K562 (cell line): ENCODE data around the gene OTULIN. TPM values are rescaled to one million over a fixed set of nuclear protein-coding genes. Genes with fewer than 3 reads are reported as not detected.

Source experiments
- ATAC-seq: fragments of 200-7000 bp; cut with Tn5 transposase; 3 replicates; pipeline ENCODE4 v1.9.1; 2020; ENCODE audit warnings: moderate library complexity
- BruUV-seq: library from RNA; stranded (reverse); fragments of 400-500 nt; replicated peaks from 2 replicates; lab custom pipeline; 2021; lab: Mats Ljungman, UMichigan
- CTCF ChIA-PET: fragments of 300-600 bp; formaldehyde crosslinking; extraction: SDS; loops from one replicate; lab custom pipeline; 2021; ENCODE audit warnings: low intra/inter-chr PET ratio; lab: Yijun Ruan, JAX
- POLR2A ChIA-PET: fragments of 300-600, 350-650 bp; sonication (Branson Sonifier 250); formaldehyde crosslinking; extraction: SDS; loops from one replicate; lab custom pipeline; 2021; ENCODE audit warnings: antibody characterized with exemption, inconsistent platforms; lab: Yijun Ruan, JAX
- DNase-seq, 4 experiments: peaks; one replicate each; pipeline versions ENCODE4 v3.0.0 to v3.0.0-alpha.2; 2011 to 2018; ENCODE audit warnings: low spot score in 3 of 4, mixed read lengths in 3 of 4; ENCODE audit errors: extremely low read depth in 1 of 4
- FAIRE-seq: peaks from 2 replicates; lab custom pipeline; 2011; peaks lifted over from hg19 to GRCh38; lab: Jason Lieb, UNC
- H2AFZ ChIP-seq: 2 replicates; pipeline ENCODE4 v1.6.0; 2011; ENCODE audit warnings: low read depth, low read length, control low read depth, inconsistent platforms
- H3K27ac ChIP-seq: fragments of 200-600 bp; 3 replicates; pipeline ENCODE4 v1.8.0; 2011; ENCODE audit warnings: low read depth, mild to moderate bottlenecking, control low read depth, inconsistent platforms, low read length, moderate library complexity, mixed read lengths; ENCODE audit errors: extremely low read depth
- H3K27me3 ChIP-seq, 2 experiments: fragments of 300-600 bp in 1 of 2; 2 replicates in 1 of 2; 3 replicates in 1 of 2; pipeline versions ENCODE4 v1.6.0 to v1.8.0; 2011; ENCODE audit warnings: inconsistent platforms in 2 of 2, low read length in 2 of 2, mild to moderate bottlenecking in 1 of 2, mixed read lengths in 1 of 2, moderate library complexity in 1 of 2; ENCODE audit not compliant: control insufficient read depth in 2 of 2, insufficient read depth in 2 of 2
- H3K36me3 ChIP-seq: fragments of 300-600 bp; 3 replicates; pipeline ENCODE4 v1.8.0; 2011; ENCODE audit warnings: mild to moderate bottlenecking, low read length, inconsistent platforms; ENCODE audit not compliant: control insufficient read depth, insufficient read depth
- H3K4me1 ChIP-seq, 2 experiments: fragments of 200-600 bp in 1 of 2; replicated peaks in 1 of 2; 2 replicates in 1 of 2; 3 replicates in 1 of 2; pipeline versions ENCODE4 v1.5.1 to v1.8.0; 2011; ENCODE audit warnings: inconsistent platforms in 2 of 2, low read length in 2 of 2, mild to moderate bottlenecking in 1 of 2, mixed read lengths in 1 of 2, moderate library complexity in 1 of 2; ENCODE audit not compliant: control insufficient read depth in 2 of 2, insufficient read depth in 2 of 2
- H3K4me2 ChIP-seq: 2 replicates; pipeline ENCODE4 v1.6.1; 2011; ENCODE audit warnings: low read length, control low read depth, inconsistent platforms, mixed read lengths; ENCODE audit not compliant: insufficient read depth
- H3K4me3 ChIP-seq: fragments of 200-600 bp; sonication (generic), shearing (Covaris generic); 2 replicates; pipeline ENCODE4 v1.5.1; 2016; ENCODE audit warnings: control low read depth, inconsistent platforms
- H3K79me2 ChIP-seq: fragments of 200-600 bp; 3 replicates; pipeline ENCODE4 v1.8.0; 2011; ENCODE audit warnings: low read length, inconsistent platforms; ENCODE audit not compliant: control insufficient read depth, insufficient read depth
- H3K9ac ChIP-seq, 2 experiments: 2 replicates each; pipeline versions ENCODE4 v1.6.0 to v1.6.1; 2011; ENCODE audit warnings: low read depth in 2 of 2, low read length in 2 of 2, control low read depth in 1 of 2, inconsistent platforms in 1 of 2, mild to moderate bottlenecking in 1 of 2, mixed read lengths in 1 of 2; ENCODE audit not compliant: insufficient read depth in 1 of 2
- H3K9me1 ChIP-seq: one replicate; pipeline ENCODE4 v1.6.0; 2011; ENCODE audit warnings: inconsistent platforms, mild to moderate bottlenecking, low read length, moderate library complexity; ENCODE audit not compliant: control insufficient read depth, insufficient read depth
- H3K9me3 ChIP-seq: replicated peaks from 2 replicates; pipeline ENCODE4 v1.5.1; 2011; ENCODE audit warnings: low read depth, low read length, inconsistent platforms; ENCODE audit not compliant: control insufficient read depth, insufficient read depth
- H4K20me1 ChIP-seq: replicated peaks from 2 replicates; pipeline ENCODE4 v1.6.1; 2011; ENCODE audit warnings: low read length, inconsistent platforms, mixed read lengths; ENCODE audit not compliant: control insufficient read depth, insufficient read depth
- CHD4 ChIP-seq: fragments of 200-600 bp; sonication (generic); IDR thresholded peaks from 3 replicates; pipeline ENCODE4 v1.6.1; 2012; ENCODE audit warnings: low read depth, mild to moderate bottlenecking, mixed read lengths, low read length, inconsistent platforms; ENCODE audit not compliant: insufficient read depth, insufficient replicate concordance, poor library complexity, severe bottlenecking
- FOXA1 ChIP-seq: fragments of 450-650 bp; IDR thresholded peaks from 2 replicates; pipeline ENCODE4 v1.6.1; 2016; ENCODE audit warnings: mild to moderate bottlenecking, borderline replicate concordance
- NELFE ChIP-seq: IDR thresholded peaks from 2 replicates; pipeline ENCODE4 v1.6.1; 2011; ENCODE audit warnings: mild to moderate bottlenecking; ENCODE audit not compliant: insufficient read depth, insufficient read length
- NRF1 ChIP-seq, 2 experiments: fragments of 450-650 bp; IDR thresholded peaks in 1 of 2; conservative IDR thresholded peaks in 1 of 2; 2 replicates each; pipeline ENCODE4 v1.6.1; 2014; ENCODE audit warnings: mild to moderate bottlenecking in 2 of 2
- TRIM25 ChIP-seq: fragments of 450-650 bp; IDR thresholded peaks from 2 replicates; pipeline ENCODE4 v1.7.0; 2016; ENCODE audit warnings: borderline replicate concordance
- ZFP91 ChIP-seq: sonication (generic); formaldehyde crosslinking; IDR thresholded peaks from 2 replicates; pipeline ENCODE4 v1.8.0; 2022; ENCODE audit warnings: mild to moderate bottlenecking, missing genetic modification reagents
- WGBS: fragments of 100-300 bp; shearing (Covaris generic); methylation state at CpG from one replicate; pipeline ENCODE4 v1.1.6; 2016; ENCODE audit warnings: low coverage, mixed read lengths; ENCODE audit not compliant: insufficient coverage; ENCODE audit errors: missing lambda C conversion rate; 5-methylcytosine and 5-hydroxymethylcytosine counted together
- in situ Hi-C: fragments of 300-500 bp; cut with MboI; formaldehyde crosslinking; loops from 4 replicates; pipeline ENCODE4 v1.15.0; 2018; ENCODE audit warnings: inconsistent platforms, mixed read lengths
- intact Hi-C: fragments of 100-400 bp; cut with micrococcal nuclease; formaldehyde crosslinking; loops from 2 replicates; pipeline ENCODE4 v1.14.2; 2022
- polyA plus RNA-seq, 8 experiments: library from polyadenylated mRNA; depleted of rRNA in 4 of 8; stranded (reverse) in 5 of 8; unstranded in 3 of 8; fragments of >200 nt; fragmentation: Nextera tagmentation in 2 of 8; fragmentation: Illumina TruSeq in 1 of 8; extraction: Ambion mirVana in 2 of 8; extraction: Trizol in 1 of 8; gene quantifications; 2 replicates each; pipeline versions ENCODE4 v1.2.1 to v1.2.3, GENCODE V29; 2011 to 2014; ENCODE audit warnings: inconsistent platforms in 1 of 8, missing spikeins in 1 of 8
- total RNA-seq, 7 experiments: library from RNA; depleted of rRNA in 6 of 7; stranded (reverse); fragments of >200 nt in 6 of 7; fragmentation: Illumina TruSeq in 2 of 7; extraction: Trizol in 2 of 7; gene quantifications; 2 replicates each; pipeline versions ENCODE4 v1.2.1 to v1.2.3, GENCODE V29; 2011 to 2021; ENCODE audit warnings: low replicate concordance in 1 of 7

The OTULIN gene
- total and polyA plus RNA-seq, 9 of the 15 experiments (the other 6 are each of a cell fraction or from before 2014, with no cell fraction given), result 3.3 to 33.6 (median 20.1) TPM

- TF ChIP-seq TRIM25 (no peak), CHD4 (no peak)
Observed at GRCh38 chr5:14615365-14615764, 49.2 kb upstream of the OTULIN start (continued).

- ATAC-seq, result no peak
- BruUV-seq, result no TSS peak
- Histone ChIP-seq H3K9me1 (no peaks in the 10 kb centered on the region), H3K9me3 (no peaks in the 10 kb centered on the region), H3K4me1 (no peaks in the 10 kb centered on the region), H3K27me3 (peaks cover 0 to 5% of the 10 kb centered on the region in 2 experiments; a peak in 3 of 5 replicates), H3K4me3 (no peak overlapping the region), H3K9ac (no peak overlapping the region), H3K27ac (no peak overlapping the region), H3K4me2 (no peak overlapping the region), H2AFZ (no peak overlapping the region), H3K79me2 (no peaks in the 10 kb centered on the region)
- FAIRE-seq, result no peak
- CTCF ChIA-PET, result no interaction called here
- POLR2A ChIA-PET, result no interaction called here
- no peak for DNase-seq
- 4% methylated on average over 4 of the region's 4 CpGs for WGBS
- TF ChIP-seq NRF1 (conservative IDR thresholded peaks at IDR 0.05 in 1 of 2, IDR thresholded peaks at IDR 0.05 in 1 of 2) (no peak), FOXA1 (no peak), ZFP91 (CRISPR knock-in tag) (no peak), NELFE (no peak)
- TF ChIP-seq, all 486 proteins: peak for 0
- in situ Hi-C loops, result no loop called here
- intact Hi-C loops, result no loop called here
- no peaks in the 10 kb centered on the region for H4K20me1 ChIP-seq
- H3K36me3 ChIP-seq, result no peaks in the 10 kb centered on the region
Observed at GRCh38 chr5:14617441-14617840, 47.1 kb upstream of the OTULIN start.
